Calu3 (cell line): Measurements from ENCODE around the gene LTBP2. TPM values are rescaled to one million over a fixed set of nuclear protein-coding genes. Genes with fewer than 3 reads are reported as not detected.

Experiments
- BruUV-seq: library from RNA; stranded (reverse); fragments of 400-500 nt; replicated peaks from 2 replicates; lab custom pipeline; 2021; lab: Mats Ljungman, UMichigan
- CTCF ChIA-PET: fragments of 300-600 bp; sonication (Branson Sonifier 250); formaldehyde crosslinking; loops from one replicate; lab custom pipeline; 2022; ENCODE audit warnings: antibody characterized with exemption; lab: Charles Lee
- DNase-seq: peaks from one replicate; pipeline ENCODE4 v3.0.0; 2022
- H3K27ac Mint-ChIP-seq: one replicate; pipeline ENCODE4 v1.8.0; 2022; ENCODE audit warnings: mixed read lengths; ENCODE audit not compliant: unreplicated experiment
- H3K27me3 Mint-ChIP-seq: one replicate; pipeline ENCODE4 v1.8.0; 2022; ENCODE audit warnings: mixed read lengths; ENCODE audit not compliant: unreplicated experiment
- H3K36me3 Mint-ChIP-seq: one replicate; pipeline ENCODE4 v1.8.0; 2022; ENCODE audit warnings: mild to moderate bottlenecking, moderate library complexity, mixed read lengths; ENCODE audit not compliant: insufficient read depth, unreplicated experiment
- H3K4me1 Mint-ChIP-seq: one replicate; pipeline ENCODE4 v1.8.0; 2022; ENCODE audit warnings: mild to moderate bottlenecking, low read depth, mixed read lengths; ENCODE audit not compliant: unreplicated experiment
- H3K4me3 Mint-ChIP-seq: one replicate; pipeline ENCODE4 v1.8.0; 2022; ENCODE audit warnings: mild to moderate bottlenecking, low read depth, moderate library complexity, mixed read lengths; ENCODE audit not compliant: unreplicated experiment
- H3K9me3 Mint-ChIP-seq: one replicate; pipeline ENCODE4 v1.8.0; 2022; ENCODE audit warnings: low read depth, mixed read lengths; ENCODE audit not compliant: unreplicated experiment
- intact Hi-C: fragments of 100-400 bp; cut with micrococcal nuclease; formaldehyde crosslinking; loops from one replicate; pipeline ENCODE4 v1.10.0; 2022; ENCODE audit not compliant: unreplicated experiment
- total RNA-seq: library from RNA; stranded (reverse); gene quantifications from 2 replicates; pipeline ENCODE4 v1.2.3, GENCODE V29; 2022
- TF ChIP-seq, protein P1 (sequence below): fragments of 200-600 bp; IDR thresholded peaks from one replicate; pipeline ENCODE4 v1.8.0; 2022; ENCODE audit warnings: antibody characterized with exemption; ENCODE audit not compliant: unreplicated experiment

Gene LTBP2
- total RNA-seq, 1 experiment from 2014 or later, result 4.3 TPM

DNA sequence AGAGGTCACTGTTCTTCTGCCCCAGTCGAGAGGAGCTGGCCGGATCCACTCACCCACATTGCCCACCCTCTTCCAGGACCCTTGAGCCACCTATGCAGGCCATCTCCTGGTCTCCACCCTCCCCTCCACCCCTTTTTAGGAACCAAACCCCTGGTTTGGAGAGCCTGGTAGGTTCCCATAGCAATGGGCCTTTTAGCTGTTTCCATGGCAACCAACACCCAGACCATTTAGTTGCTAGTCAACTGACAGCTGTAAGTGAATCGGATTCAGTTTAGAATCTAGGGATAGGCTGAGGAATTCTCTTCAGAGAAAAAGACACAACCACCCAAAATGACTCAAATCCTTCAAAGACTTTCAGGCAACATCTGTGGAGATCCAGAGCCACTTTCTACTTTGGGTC lies 135.4 kb downstream of the LTBP2 start:
- no peak overlapping the region for H3K27ac Mint-ChIP-seq
- no peaks in the 10 kb centered on the region for H3K4me1 Mint-ChIP-seq
- no peaks in the 10 kb centered on the region for H3K9me3 Mint-ChIP-seq
- CTCF ChIA-PET, result no interaction called here
- DNase-seq, result no peak
- intact Hi-C loops, result no loop called here
- H3K4me3 Mint-ChIP-seq, result no peak overlapping the region
- no TSS peak for BruUV-seq
- peaks cover 4% of the 10 kb centered on the region for H3K36me3 Mint-ChIP-seq
- H3K27me3 Mint-ChIP-seq, result no peaks in the 10 kb centered on the region
- TF ChIP-seq, protein P1, sequence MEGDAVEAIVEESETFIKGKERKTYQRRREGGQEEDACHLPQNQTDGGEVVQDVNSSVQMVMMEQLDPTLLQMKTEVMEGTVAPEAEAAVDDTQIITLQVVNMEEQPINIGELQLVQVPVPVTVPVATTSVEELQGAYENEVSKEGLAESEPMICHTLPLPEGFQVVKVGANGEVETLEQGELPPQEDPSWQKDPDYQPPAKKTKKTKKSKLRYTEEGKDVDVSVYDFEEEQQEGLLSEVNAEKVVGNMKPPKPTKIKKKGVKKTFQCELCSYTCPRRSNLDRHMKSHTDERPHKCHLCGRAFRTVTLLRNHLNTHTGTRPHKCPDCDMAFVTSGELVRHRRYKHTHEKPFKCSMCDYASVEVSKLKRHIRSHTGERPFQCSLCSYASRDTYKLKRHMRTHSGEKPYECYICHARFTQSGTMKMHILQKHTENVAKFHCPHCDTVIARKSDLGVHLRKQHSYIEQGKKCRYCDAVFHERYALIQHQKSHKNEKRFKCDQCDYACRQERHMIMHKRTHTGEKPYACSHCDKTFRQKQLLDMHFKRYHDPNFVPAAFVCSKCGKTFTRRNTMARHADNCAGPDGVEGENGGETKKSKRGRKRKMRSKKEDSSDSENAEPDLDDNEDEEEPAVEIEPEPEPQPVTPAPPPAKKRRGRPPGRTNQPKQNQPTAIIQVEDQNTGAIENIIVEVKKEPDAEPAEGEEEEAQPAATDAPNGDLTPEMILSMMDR, result no peak

DNA sequence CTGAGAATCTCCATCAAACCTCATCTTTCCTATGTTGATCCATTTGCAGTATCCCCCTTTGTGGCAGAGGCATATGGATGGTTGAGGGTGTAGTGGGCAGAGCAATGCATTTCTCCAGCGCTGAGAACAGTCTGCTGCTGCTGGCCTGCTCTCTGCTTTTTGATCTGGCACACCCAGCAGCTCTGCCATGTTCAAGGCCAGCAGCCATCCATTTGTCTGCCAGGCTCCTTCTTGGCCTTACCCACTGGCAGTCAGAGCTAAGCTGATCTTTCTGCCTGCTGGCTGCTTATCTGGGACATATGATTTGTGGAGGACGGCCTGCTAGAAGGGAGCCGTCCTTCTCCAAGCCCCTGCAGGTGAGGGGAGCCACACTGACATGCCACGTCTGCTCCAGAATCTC lies 135.9 kb downstream of the LTBP2 start:
- CTCF ChIA-PET, result no interaction called here
- BruUV-seq, result no TSS peak
- H3K4me3 Mint-ChIP-seq, result no peak overlapping the region

DNA sequence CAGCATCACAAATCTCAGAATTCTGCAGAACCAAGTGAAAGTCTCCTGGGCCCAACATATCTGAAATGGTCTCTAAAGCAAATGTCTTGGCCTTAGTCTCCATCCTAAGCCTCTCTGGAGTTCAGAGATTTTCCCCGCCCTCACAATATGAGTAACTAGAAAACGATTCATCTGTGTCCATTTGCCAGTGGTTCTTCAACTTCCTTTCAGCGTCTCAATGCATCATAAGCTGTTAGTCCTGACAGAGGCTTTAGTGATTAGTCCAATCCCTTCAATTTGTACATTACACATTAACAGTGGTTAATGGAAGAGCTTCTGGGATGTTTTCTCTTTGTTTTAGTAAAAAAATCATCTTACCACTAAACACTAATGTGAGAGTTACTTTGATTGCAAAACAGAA lies 136.4 kb downstream of the LTBP2 start:
- no peaks in the 10 kb centered on the region for H3K27me3 Mint-ChIP-seq
- DNase-seq, result no peak
- H3K36me3 Mint-ChIP-seq, result peaks cover 4% of the 10 kb centered on the region
- no peaks in the 10 kb centered on the region for H3K9me3 Mint-ChIP-seq
- no peak overlapping the region for H3K27ac Mint-ChIP-seq
- no TSS peak for BruUV-seq
- no peaks in the 10 kb centered on the region for H3K4me1 Mint-ChIP-seq
- H3K4me3 Mint-ChIP-seq, result no peak overlapping the region
- TF ChIP-seq, protein P1, result no peak
- CTCF ChIA-PET, result no interaction called here
- intact Hi-C loops, result no loop called here

More for the DNA sequence above, 135.9 kb downstream of the LTBP2 start:
- H3K9me3 Mint-ChIP-seq, result no peaks in the 10 kb centered on the region
- no peaks in the 10 kb centered on the region for H3K27me3 Mint-ChIP-seq
- intact Hi-C loops, result no loop called here
- H3K36me3 Mint-ChIP-seq, result peaks cover 4% of the 10 kb centered on the region
- DNase-seq, result no peak
- TF ChIP-seq, protein P1, result no peak
- H3K4me1 Mint-ChIP-seq, result no peaks in the 10 kb centered on the region
- no peak overlapping the region for H3K27ac Mint-ChIP-seq

DNA sequence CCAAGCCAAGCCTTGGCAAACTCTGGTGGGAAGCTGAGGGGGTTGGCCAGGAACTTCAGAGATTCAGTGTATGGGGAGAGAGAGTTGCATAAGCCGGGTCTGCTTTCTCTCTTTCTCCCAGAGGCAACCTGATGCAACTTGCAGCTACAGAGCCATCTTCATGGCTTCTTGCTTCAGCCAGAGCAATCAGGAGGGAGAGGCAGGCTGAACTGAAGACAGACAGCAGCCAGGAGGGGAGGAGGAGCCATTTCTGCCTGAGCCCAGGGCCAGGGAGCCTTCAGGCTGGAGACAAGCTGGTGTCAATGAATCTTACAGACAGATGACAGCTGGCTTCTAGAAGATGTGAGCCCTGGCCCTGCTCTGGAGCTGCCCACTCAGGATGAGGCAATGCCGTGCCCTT lies 137.7 kb downstream of the LTBP2 start:
- peaks cover 4% of the 10 kb centered on the region for H3K36me3 Mint-ChIP-seq
- no peak for DNase-seq
- intact Hi-C loops, result no loop called here
- no peaks in the 10 kb centered on the region for H3K4me1 Mint-ChIP-seq
- BruUV-seq, result no TSS peak
- TF ChIP-seq, protein P1, result no peak
- H3K27ac Mint-ChIP-seq, result no peak overlapping the region
- CTCF ChIA-PET, result interaction anchor here (0.6 kb wide), 1 partner anchor 153 kb away, joined by 3 read pairs; no protein-coding TSS in a partner anchor
- no peaks in the 10 kb centered on the region for H3K9me3 Mint-ChIP-seq
- H3K4me3 Mint-ChIP-seq, result no peak overlapping the region
- H3K27me3 Mint-ChIP-seq, result no peaks in the 10 kb centered on the region
